K562 treated with DMSO at 1 percent for 48 hours (cell line): ENCODE measurements around the gene SYNCRIP. TPM values are rescaled to one million over a fixed set of nuclear protein-coding genes. Genes with fewer than 3 reads are reported as not detected.

ENCODE experiments used
- total RNA-seq: library from RNA; unstranded; fragments of 300-600 nt; gene quantifications from 2 replicates; pipeline ENCODE4 v1.2.3, GENCODE V29; 2022; ENCODE audit warnings: low replicate concordance; ENCODE audit errors: extremely low read depth

SYNCRIP gene
- not detected in 2 replicates for total RNA-seq

GRCh38 chr6:85642774-85643536 is at the start of gene SYNCRIP:
SYNCRIP (minus strand) TSS chr6:85642886; CDS start chr6:85641439, 1,447 bp downstream.

GRCh38 chr6:85593438-85594196 is 49.1 kb downstream of the SYNCRIP start, which contains the start of gene SNX14:
SNX14 (minus strand) TSS chr6:85593858; CDS start chr6:85593718, 140 bp downstream.

Other genes starting within 250 kb of the SYNCRIP start
- not detected in 2 replicates for gene NT5E, start 192.8 kb downstream of the SYNCRIP start, total RNA-seq
- not detected in 2 replicates for gene SNX14, start 49.0 kb downstream of the SYNCRIP start, total RNA-seq